ENCODE measurements around the gene CDRT15. TPM values are rescaled to one million over a fixed set of nuclear protein-coding genes. Genes with fewer than 3 reads are reported as not detected.

The CDRT15 gene
- total RNA-seq, 1 donor from 2014 or later: not detected

- peaks cover 6% of the 10 kb centered on the region for H3K27me3 Mint-ChIP-seq
- no peaks in the 10 kb centered on the region for H3K4me1 Mint-ChIP-seq (ENCODE audit: unreplicated experiment)
- no peak for TF ChIP-seq CTCF (conservative IDR thresholded peaks at IDR 0.05)
- DNase-seq (ENCODE audit: extremely low spot score, unreplicated experiment): no peak
- H3K36me3 Mint-ChIP-seq: peaks cover 40% of the 10 kb centered on the region
- H3K27ac Mint-ChIP-seq: no peak overlapping the region
- peaks cover 7% of the 10 kb centered on the region for H3K9me3 Mint-ChIP-seq
- no peak overlapping the region for H3K4me3 Mint-ChIP-seq
Observed at GRCh38 chr17:14212401-14212800, 24.3 kb downstream of the CDRT15 start.

GRCh38 chr17:14211801-14212200, 24.9 kb downstream of the CDRT15 start:
- DNase-seq (ENCODE audit: extremely low spot score, unreplicated experiment): no peak
- Mint-ChIP-seq H3K36me3 (peaks cover 42% of the 10 kb centered on the region), H3K27me3 (peaks cover 6% of the 10 kb centered on the region), H3K27ac (no peak overlapping the region), H3K4me1 (ENCODE audit: unreplicated experiment) (no peaks in the 10 kb centered on the region), H3K9me3 (peaks cover 7% of the 10 kb centered on the region), H3K4me3 (no peak overlapping the region)
- TF ChIP-seq CTCF (conservative IDR thresholded peaks at IDR 0.05): no peak

- Mint-ChIP-seq H3K4me1 (ENCODE audit: unreplicated experiment) (no peaks in the 10 kb centered on the region), H3K27me3 (peaks cover 6% of the 10 kb centered on the region), H3K36me3 (peaks cover 42% of the 10 kb centered on the region), H3K9me3 (peaks cover 7% of the 10 kb centered on the region), H3K27ac (no peak overlapping the region), H3K4me3 (no peak overlapping the region)
- no peak for DNase-seq (ENCODE audit: extremely low spot score, unreplicated experiment)
- no peak for TF ChIP-seq CTCF (conservative IDR thresholded peaks at IDR 0.05)
Observed at GRCh38 chr17:14211246-14211645, 25.4 kb downstream of the CDRT15 start.

GRCh38 chr17:14209215-14209614, 27.4 kb downstream of the CDRT15 start:
- DNase-seq (ENCODE audit: extremely low spot score, unreplicated experiment): no peak
- no peaks in the 10 kb centered on the region for H3K4me1 Mint-ChIP-seq (ENCODE audit: unreplicated experiment)
- no peak overlapping the region for H3K27ac Mint-ChIP-seq
- peaks cover 46% of the 10 kb centered on the region for H3K36me3 Mint-ChIP-seq
- no peak for TF ChIP-seq CTCF (conservative IDR thresholded peaks at IDR 0.05)
- H3K4me3 Mint-ChIP-seq: no peak overlapping the region
- peaks cover 6% of the 10 kb centered on the region for H3K27me3 Mint-ChIP-seq
- H3K9me3 Mint-ChIP-seq: peaks cover 7% of the 10 kb centered on the region

- H3K4me3 Mint-ChIP-seq: no peak overlapping the region
- DNase-seq (ENCODE audit: extremely low spot score, unreplicated experiment): no peak
- H3K9me3 Mint-ChIP-seq: peaks cover 7% of the 10 kb centered on the region
- no peaks in the 10 kb centered on the region for H3K27me3 Mint-ChIP-seq
- H3K4me1 Mint-ChIP-seq (ENCODE audit: unreplicated experiment): no peaks in the 10 kb centered on the region
- no peak overlapping the region for H3K27ac Mint-ChIP-seq
- no peak for TF ChIP-seq CTCF (conservative IDR thresholded peaks at IDR 0.05)
- peaks cover 41% of the 10 kb centered on the region for H3K36me3 Mint-ChIP-seq
Observed at GRCh38 chr17:14207791-14208190, 28.9 kb downstream of the CDRT15 start.

GRCh38 chr17:14206891-14207290, 29.8 kb downstream of the CDRT15 start:
- H3K27me3 Mint-ChIP-seq: no peaks in the 10 kb centered on the region
- H3K27ac Mint-ChIP-seq: no peak overlapping the region
- H3K36me3 Mint-ChIP-seq: peaks cover 41% of the 10 kb centered on the region
- peaks cover 7% of the 10 kb centered on the region for H3K9me3 Mint-ChIP-seq
- peaks cover 1% of the 10 kb centered on the region for H3K4me1 Mint-ChIP-seq (ENCODE audit: unreplicated experiment)
- no peak for TF ChIP-seq CTCF (conservative IDR thresholded peaks at IDR 0.05)
- H3K4me3 Mint-ChIP-seq: no peak overlapping the region
- DNase-seq (ENCODE audit: extremely low spot score, unreplicated experiment): no peak
